SKM-1 (cell line): ENCODE measurements around the gene GIGYF2.

Experiments used
- DNase-seq: peaks from one replicate; lab custom pipeline; 2025; ENCODE audit not compliant: unreplicated experiment; lab: John Stamatoyannopoulos, UW

The GIGYF2 gene

DNA sequence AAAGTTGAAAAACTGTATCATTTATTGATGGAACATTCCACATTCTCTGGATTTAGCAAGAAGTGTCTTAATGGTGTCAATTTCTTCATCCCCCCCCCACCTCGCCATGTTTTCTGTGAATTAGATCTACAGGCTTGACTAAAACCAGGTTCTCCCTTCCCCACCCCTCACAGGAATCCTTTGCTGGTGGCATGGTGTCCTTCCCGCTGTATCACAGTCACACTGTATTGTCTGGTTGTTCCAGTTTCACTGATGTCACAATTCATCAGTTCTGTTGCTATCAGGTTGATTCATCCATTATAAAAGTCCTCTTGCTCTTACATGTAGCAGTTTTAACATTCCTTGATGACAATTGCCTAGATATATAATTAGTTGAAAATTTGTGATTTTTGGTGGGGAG, 166.9 kb downstream of the GIGYF2 start:
- no peak for DNase-seq

DNA sequence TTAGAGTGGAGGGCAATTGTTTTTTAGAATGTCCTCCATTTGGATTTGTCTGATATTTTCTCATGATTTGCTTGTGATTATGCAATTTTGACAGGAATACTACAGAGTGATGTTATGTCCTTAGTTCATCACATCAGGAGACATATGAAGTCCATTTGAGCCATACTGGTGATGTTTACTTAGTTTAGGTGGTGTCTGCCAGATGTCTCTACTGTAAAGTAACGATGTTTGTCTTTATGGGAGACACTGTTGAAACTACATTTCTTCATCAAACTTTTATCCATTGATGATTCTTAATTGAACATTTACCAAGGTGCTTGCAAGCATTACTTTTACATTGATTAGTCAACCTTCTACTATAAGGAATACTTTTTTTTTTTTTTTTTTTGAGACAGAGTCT, 168.0 kb downstream of the GIGYF2 start:
- no peak for DNase-seq

DNA sequence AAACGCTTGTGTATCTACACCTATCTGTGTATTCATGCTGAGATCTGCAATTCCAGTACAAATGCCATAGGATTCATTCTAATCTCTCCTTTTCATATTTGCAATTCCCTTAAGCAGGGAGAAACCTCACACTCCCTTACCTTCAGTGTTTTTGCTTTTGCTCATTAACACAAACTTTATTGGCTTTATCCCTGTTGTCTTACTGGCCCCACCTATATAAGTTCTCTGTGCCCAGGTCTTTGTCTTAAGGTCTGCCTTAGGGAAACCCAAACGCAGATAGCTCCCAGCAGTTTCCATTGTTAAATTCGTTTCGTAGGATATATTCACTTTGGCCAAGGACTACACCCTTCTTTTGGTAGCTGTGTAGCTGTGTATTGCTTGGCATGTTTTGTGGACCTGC, 169.0 kb downstream of the GIGYF2 start:
- no peak for DNase-seq

DNA sequence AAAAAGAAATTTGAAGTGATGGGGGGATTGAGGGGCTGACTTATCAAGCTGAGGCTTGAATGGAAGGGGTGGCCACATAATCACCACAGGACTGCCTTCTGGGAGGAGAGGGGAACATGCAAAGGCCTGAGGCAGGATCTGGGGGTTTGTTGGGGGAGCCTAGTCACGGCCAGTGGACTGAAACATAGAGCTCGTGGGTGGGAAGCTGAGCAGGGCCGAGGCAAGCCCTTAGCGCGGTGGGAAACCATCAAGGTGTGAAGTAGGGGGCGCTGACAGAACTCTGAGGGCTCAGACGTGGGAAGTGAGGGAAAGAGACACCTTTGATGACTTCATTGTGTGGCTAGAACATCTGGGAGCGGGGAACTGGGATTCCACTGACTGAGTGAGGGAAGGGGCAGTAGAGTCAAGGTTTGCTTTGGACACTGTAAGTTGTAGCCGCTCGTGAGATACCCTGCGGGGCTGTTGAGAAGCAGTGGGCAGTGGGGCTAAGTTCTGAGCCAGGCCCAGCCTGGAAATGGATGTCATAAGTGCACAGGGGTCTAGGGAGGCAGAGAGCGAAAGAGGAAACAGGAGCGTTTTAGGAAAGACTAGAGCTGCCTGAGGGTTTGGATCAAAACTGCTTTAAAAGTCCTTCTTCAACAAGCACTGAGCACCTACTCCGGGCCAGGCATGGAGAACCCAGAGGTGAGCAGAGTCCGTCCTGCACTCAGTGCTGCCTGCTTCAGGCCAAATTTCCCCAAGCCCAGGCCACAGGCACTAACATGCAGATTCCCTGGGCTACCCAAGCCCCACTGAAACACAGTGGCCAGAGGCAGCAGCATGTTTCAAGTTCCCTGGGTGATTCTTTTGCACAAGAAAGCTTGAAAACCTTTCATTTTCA, 172.2 kb downstream of the GIGYF2 start:
- DNase-seq = no peak

DNA sequence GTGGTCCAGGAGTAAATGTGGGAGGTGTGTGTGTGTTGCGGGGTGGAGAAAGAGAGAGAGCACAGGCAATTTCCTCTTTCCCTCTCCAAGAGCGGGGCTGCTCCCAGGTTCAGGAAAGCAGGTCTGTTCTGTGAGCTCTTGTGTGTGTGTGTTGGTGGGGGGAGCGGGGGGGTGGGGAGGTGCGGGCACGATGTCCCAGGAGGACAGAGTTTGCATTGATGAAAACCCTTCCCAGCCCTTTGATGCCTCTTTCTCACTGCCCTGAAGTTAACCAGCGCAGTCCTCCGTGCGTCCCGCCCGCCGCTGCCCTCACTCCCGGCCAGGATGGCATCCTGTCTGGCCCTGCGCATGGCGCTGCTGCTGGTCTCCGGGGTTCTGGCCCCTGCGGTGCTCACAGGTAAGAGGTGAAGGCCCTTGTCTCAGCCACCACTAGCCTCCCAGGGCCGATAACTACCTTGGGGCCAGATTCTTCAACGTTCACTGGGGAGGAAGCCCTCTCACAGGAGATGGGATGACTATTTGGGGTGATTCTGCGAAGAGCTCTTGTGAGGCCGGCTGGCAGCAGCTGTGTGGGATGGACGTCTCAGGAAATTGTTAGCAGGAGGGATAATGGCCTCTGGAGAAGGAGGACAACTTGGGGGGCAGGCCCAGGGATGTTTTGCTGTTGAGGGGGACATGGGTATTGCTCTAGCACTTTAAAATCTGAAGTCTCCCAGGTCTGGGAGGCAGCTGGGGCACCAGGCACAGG, 173.1 kb downstream of the GIGYF2 start, which contains the start of gene SNORC:
TSS of gene SNORC (plus strand) at position 247 of the 748 bp plus-strand sequence. CDS start at position 325, 78 bp downstream.
- no peak for DNase-seq

DNA sequence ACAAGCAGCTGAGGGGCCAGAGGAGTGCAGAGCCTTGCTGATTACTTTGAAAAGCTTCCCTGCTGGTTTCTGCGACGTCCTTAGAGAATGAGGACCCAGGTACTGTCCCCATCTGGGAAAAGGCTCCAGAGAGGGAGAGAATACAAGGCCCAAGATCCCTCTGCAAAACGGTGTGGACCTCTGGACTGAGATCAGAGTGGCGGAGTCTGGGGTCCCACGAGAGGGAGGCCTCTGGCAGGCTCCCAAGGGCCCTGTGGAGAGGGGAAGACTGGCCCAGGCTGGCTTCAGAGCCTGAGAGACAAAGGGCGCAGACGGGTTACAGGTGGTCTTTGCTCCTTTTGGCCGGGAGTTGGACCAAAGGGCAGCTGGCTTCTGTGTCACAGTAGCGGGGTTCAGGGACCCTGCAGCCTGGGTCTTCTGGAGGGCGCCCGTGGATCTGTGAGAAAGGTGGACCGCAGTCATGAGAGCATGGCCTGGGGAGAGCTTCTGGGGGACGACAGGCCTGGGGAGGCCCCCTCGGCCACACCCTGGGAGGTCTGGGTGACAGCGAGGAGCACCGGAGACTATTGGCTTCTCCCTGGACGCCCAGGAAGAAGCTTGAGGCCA, 173.7 kb downstream of the GIGYF2 start:
- no peak for DNase-seq

DNA sequence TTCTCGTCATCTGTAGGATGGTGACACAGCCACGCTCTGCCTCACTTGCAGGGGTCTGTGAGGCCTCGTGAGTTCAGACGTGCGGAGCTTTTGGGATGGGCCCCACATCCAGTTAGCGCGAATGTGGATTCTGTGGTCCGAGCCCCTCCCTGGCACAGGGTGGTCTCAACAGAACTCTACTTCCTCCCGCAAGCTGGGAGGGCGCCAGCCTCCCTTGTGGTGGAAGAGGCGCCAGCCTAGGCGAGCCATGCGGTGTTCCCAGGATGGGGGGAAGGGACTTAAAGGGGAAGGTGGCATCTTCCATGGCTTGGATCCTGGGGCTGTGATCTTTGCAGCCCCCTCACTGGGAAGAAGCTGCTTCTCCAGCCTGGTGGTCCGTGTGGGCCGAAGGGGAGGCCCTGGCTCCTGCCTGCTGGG, 174.3 kb downstream of the GIGYF2 start:
- no peak for DNase-seq

DNA sequence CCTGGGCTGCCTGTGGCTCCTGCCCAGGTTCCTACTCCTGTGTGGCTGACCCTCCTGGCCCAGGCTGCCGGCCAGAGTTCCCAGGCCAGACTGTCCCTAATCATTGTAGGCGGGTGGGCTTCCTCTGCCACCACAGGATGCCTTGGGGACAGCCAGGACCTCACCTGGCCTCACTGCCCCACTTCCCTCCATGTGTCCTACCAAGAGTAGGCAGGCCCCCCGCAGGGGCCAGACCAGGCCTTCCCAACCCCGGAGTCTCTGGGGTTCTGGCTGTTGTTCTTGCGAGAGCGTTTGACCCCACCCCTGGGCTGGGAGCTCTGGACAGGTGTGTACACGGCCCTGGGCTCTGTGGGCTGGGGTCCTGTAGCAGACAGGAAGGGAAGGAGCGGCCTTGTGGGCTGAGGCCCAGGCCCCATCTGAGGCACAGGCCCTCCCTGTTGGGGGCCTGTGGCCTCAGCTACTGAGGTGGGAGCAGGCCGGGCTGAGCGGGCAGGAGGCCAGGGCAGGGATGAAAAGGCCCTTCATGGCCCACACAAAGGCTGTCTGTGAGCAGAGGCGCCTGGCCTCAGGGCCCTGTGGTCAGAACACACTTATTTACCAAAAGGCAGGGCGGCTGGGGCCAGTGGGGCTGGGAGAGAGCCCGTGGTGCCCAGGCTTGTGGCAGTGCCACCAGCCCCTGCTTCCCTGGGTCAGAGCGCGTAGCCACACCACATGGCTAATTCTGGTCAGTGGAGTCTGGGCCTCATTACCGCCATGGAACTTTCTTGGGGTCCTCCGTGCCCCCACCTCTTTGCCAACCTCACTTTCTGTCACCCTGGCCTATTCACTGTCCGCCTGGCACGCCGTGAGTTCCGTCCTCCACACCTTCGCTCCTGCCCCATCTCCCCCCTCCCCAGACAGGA, 175.0 kb downstream of the GIGYF2 start:
- DNase-seq = no peak

DNA sequence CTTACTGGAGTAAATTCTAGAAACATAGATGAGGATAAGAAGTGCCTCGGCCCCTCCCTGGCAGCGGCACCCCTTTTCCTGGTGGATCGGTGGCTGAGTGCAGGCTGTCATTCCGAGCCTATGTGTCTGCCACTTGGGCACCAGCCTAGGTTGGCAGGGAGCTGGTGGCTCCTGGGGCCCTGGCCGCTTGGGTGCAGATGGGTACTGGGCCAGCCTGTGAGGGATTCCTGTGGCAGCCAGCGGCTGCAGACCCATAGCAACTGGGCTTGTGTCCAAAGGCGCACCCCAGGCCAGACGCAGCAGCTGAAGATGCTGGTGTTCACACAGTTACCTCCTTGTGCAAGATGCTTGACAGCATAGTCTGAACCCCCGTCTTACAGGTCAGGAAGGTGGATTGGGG, 175.7 kb downstream of the GIGYF2 start:
- DNase-seq = no peak

DNA sequence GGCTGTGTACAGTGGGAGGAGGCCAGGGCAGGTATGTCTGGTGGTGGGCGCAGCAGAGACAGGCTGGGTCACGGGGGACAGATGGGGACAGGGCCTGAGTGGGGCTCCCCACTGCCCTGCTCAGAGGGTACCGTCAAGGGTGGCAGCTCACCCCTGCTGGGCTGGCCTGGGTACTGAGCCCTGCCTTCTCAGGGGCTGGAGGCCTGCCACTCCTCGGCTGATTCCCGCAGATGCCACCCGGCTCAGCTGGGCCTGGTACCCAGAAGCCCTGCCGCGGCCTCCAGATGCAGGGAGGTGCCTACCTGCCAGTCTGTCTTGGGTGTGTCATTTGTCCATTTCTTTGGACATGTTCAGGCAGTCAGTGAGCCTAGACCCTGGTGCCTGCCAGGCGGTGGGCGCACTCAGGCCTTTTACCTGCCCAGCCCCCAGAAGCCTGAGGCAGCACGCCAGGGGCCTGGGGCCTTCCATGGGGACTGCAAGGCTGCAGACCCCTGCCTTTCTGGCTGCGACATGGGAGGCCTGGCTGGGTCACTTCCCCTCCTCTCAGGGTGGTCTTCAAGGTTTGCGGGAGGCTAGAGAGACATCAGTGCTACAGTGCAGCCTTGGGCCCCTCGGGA, 176.3 kb downstream of the GIGYF2 start:
- no peak for DNase-seq

DNA sequence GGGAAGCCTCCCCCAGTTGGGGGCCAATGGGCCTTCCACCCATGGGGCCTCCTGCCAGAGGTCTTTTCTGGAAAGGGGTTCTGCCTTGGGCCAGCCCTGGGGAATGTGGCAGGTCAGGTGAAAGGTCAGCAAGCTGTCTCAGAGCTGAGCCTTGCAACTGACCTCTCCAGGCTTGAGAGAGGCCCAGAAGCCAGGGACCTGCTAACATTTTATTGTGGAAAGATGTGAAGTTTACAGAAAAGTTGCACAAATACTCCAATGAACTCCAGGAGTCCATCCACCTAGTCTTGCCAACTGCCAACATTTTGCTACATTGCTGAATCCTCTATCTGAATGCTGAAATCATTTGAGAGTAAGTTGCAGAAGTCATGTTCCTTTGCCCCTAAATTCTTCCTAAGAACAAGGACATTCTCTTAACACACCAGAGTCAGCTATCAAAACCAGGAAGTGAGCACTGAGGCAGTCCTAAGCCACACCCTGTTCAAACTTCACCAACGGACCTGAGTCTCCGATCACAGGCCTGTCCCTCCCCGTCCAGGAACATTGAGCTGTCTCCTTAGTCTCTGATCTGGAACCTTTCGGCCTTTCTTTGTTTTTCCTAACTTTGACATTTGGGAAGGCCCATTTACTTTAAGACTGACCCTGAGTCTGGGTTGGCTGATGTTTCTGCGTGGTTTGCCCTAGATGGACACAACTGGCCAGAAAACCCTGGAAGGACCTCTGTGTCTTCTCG, 176.9 kb downstream of the GIGYF2 start:
- DNase-seq = peak; percentile 42

DNA sequence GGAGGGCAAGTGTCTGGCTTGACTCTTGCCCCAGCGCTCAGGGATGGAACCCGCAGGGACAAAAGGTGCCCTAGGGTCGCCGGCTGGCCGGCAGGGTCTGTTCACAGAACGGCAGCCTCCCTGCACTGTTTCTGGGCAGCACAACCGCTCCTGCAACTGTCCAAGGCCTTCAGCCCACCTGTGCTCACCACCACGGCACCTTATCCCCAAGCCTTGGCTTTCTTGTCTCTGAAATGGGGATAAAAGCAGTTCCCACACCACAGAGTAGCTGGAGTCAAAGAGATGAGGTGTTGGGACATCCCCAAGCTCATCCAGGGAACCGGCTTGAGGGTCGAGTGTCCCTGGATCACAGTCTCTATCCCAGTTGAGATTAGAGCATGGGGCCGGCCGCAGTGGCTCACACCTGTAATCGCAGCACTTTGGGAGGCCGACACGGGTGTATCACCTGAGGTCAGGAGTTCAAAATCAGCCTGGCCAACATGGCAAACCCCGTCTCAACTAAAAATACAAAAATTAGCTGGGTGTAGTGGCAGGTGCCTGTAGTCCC, 177.6 kb downstream of the GIGYF2 start:
- no peak for DNase-seq

DNA sequence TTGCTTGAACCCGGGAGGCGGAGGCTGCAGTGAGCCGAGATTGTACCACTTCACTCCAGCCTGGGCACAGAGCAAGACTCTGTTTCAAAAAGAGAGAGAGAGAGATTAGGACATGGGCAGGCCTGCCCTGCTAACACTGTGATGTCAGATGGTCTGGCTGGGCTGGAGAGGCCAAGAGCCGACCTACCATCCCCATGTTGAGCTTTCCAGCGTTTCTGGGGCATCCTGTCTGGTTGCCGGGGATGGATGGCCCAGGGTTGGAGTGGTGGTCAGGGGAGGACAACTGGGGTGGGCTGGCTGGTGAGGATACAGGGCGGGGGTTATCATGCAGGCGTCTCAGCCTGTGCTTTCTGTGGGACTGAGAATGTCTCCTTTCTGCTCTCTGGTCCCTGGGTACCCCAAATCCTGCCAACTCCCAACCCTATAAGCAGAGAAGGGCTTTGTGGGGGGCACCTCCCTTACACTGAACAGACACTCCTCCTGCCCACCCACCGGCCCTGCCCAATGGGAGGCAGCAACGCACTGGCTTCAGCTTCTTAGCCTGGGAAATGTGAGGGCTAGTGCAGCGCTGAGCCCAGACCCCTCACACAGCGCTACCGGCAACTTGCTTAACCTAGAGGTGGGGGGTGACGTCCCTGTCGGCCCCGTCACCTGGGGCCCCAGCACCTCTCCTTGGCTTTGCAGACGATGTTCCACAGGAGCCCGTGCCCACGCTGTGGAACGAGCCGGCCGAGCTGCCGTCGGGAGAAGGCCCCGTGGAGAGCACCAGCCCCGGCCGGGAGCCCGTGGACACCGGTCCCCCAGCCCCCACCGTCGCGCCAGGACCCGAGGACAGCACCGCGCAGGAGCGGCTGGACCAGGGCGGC, 178.4 kb downstream of the GIGYF2 start:
- no peak for DNase-seq

DNA sequence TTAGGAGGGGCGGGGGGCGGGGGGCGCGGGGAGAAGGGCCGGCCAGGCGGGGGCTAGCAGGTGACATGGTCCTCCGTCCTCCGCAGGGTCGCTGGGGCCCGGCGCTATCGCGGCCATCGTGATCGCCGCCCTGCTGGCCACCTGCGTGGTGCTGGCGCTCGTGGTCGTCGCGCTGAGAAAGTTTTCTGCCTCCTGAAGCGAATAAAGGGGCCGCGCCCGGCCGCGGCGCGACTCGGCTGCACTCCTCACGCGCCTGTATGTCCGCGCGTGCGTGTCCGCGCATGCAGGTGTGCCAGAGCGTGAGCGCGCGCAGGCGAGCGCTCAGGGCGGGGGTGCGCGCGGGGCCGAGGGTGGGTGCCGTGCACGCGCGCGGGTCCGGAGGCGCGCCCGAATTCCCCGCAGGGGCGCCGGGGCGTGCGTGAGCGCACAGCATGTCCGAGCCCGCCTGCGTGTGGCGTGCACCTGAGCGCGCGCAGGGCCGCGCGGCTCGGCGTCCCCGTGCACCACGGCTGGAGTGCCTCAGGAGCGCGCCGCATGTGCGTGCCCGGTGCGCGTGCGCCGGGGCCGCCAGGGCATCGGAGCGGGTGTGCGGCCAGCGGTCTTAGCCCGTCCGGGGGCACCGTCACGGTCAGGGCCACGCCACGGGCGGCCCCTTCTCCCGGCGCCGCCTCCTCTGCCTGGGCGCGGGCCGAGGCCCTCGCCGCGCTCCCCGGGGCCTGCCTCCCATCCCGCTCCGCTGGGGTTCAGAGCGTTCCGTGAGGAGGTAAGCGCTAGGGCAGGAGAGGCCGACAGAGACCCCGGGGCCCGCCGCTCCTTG, 179.2 kb downstream of the GIGYF2 start:
- peak; percentile 61 for DNase-seq

DNA sequence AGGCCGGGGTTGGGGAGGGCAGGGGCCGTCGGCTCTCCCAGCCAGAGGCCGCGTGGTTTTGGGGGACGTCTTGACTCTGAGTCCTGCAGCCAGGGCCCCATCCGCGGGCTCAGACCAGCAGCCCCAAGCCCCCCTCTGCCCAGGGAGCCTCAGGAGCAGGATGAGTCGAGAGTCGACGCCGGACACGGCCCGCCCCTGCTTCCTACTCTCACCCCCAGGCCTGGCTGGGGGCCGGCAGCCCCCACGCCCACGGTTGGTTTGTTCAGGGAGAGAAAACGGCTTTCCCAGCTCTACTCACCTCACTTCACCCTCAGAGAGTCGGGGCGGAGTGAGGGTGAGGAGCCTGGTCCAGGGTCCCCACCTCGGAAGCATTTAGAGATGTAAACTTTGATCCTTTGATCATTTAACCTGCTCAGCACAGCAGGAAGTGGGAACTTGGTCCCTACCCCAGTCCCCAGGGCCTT, 179.9 kb downstream of the GIGYF2 start:
- no peak for DNase-seq

DNA sequence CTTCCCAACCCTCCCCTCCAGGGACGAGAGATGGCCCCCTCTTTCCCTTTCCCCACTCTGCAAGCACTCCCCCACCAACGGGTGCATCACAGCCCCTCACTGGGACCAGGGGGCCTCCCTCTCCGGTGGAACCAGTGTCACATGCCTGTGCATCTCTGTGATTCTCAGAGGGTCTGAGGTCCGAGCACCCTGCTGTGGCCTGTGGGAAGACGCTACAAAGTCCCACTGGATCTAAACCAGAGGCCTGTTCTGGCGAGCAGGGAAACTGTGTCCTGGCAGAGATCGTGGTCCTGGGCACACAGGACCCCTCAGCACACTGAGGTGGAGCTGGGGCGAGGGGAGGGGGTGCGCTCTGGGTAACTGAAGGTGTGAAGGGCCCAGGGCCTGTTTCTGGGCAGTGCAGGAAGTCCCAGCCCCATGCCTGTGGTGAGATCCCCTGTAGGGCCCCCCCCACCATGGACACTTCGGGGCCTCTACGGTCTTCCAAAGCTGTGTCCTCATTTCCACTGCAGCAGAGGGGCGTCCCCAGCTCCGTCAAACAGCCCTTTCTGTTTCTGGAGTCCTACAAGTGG, 180.9 kb downstream of the GIGYF2 start:
- no peak for DNase-seq
